Measurements from ENCODE around the gene SCLY. TPM values are rescaled to one million over a fixed set of nuclear protein-coding genes. Genes with fewer than 3 reads are reported as not detected.

The SCLY gene
- total and polyA plus RNA-seq, 2 of the 8 experiments (the other 6 are each of a cell fraction or from before 2014, with no cell fraction given): 79.0 to 79.5 TPM

DNA sequence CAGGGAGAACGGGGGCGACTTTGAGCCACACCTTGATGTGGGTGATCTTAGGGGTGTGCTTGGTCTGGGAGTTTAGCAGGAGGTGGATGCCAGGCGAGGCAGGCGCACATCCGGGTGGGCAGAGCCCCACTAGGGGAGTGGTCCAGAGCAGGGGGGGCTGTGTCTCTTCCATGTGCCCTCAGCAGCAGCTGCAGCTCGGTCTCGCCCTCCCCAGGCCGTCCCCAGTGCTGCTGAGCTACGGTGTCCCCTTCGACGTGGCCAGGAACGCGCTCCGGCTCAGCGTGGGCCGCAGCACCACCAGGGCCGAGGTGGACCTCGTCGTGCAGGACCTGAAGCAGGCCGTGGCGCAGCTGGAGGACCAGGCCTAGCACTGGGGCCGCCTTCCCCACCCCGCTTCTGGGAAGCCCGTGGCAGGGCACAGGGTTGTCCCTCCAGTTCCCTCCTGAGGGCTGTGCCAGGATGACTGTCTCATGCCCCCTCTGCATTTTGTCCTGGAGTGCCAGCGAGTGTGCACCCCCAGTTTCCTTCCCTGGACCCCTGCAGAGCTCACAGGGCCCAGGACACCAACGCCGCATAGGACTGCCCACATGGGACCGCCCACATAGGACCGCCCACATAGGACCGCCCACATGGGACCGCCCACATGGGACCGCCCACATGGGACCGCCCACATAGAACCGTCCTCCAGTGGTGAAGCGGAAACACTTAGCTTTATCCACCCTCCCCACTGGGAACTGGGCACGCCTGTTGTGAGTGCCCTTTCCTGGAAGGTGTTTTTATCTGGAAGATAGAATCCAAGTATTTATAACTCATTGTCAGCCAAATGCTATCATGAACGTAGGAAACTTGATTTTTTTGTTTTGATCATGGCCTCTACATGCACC, 37.4 kb downstream of the SCLY start (continued):
- TF ChIP-seq RNF2 (IDR thresholded peaks at IDR 0.05; ENCODE audit: borderline replicate concordance, low read depth, low read length, missing control alignments, poor library complexity, severe bottlenecking) (no peak), TAF1 (IDR thresholded peaks at IDR 0.05; ENCODE audit: low read depth, low read length) (no peak)
- TF ChIP-seq, protein P1, sequence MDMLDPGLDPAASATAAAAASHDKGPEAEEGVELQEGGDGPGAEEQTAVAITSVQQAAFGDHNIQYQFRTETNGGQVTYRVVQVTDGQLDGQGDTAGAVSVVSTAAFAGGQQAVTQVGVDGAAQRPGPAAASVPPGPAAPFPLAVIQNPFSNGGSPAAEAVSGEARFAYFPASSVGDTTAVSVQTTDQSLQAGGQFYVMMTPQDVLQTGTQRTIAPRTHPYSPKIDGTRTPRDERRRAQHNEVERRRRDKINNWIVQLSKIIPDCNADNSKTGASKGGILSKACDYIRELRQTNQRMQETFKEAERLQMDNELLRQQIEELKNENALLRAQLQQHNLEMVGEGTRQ (IDR thresholded peaks at IDR 0.05; ENCODE audit: low read length): peak; percentile 38; the same call in 1 of the 2 replicates
